Measurements from ENCODE around the gene METTL25.

The METTL25 gene

GRCh38 chr12:82430541-82431145, 72.3 kb downstream of the METTL25 start:
- in situ Hi-C loops (cut with MboI; ENCODE audit: low pct_unique_long_range_greater_than_20kb, low sequenced_read_pairs, unreplicated experiment), result no loop called here
- no peak for DNase-seq (ENCODE audit: low spot score)
- no peak for TF ChIP-seq CTCF (IDR thresholded peaks at IDR 0.05; ENCODE audit: extremely low read depth, insufficient read depth, missing control alignments)

GRCh38 chr12:82434392-82434911, 76.1 kb downstream of the METTL25 start:
- no peak for TF ChIP-seq CTCF (IDR thresholded peaks at IDR 0.05; ENCODE audit: extremely low read depth, insufficient read depth, missing control alignments)
- DNase-seq (ENCODE audit: low spot score), result no peak

GRCh38 chr12:82436354-82436753, 78.0 kb downstream of the METTL25 start:
- DNase-seq (ENCODE audit: low spot score), result no peak
- in situ Hi-C loops (cut with MboI; ENCODE audit: low pct_unique_long_range_greater_than_20kb, low sequenced_read_pairs, unreplicated experiment), result no loop called here
- no peak for TF ChIP-seq CTCF (IDR thresholded peaks at IDR 0.05; ENCODE audit: extremely low read depth, insufficient read depth, missing control alignments)

More at GRCh38 chr12:82434392-82434911, 76.1 kb downstream of the METTL25 start:
- in situ Hi-C loops (cut with MboI; ENCODE audit: low pct_unique_long_range_greater_than_20kb, low sequenced_read_pairs, unreplicated experiment), result no loop called here

GRCh38 chr12:82437744-82438143, 79.4 kb downstream of the METTL25 start:
- no peak for DNase-seq (ENCODE audit: low spot score)
- in situ Hi-C loops (cut with MboI; ENCODE audit: low pct_unique_long_range_greater_than_20kb, low sequenced_read_pairs, unreplicated experiment), result no loop called here
- TF ChIP-seq CTCF (IDR thresholded peaks at IDR 0.05; ENCODE audit: extremely low read depth, insufficient read depth, missing control alignments), result no peak

GRCh38 chr12:82438356-82438755, 80.0 kb downstream of the METTL25 start:
- DNase-seq (ENCODE audit: low spot score), result peak; percentile 3
- in situ Hi-C loops (cut with MboI; ENCODE audit: low pct_unique_long_range_greater_than_20kb, low sequenced_read_pairs, unreplicated experiment), result no loop called here
- TF ChIP-seq CTCF (IDR thresholded peaks at IDR 0.05; ENCODE audit: extremely low read depth, insufficient read depth, missing control alignments), result no peak

GRCh38 chr12:82440885-82441284, 82.6 kb downstream of the METTL25 start:
- in situ Hi-C loops (cut with MboI; ENCODE audit: low pct_unique_long_range_greater_than_20kb, low sequenced_read_pairs, unreplicated experiment), result no loop called here
- no peak for TF ChIP-seq CTCF (IDR thresholded peaks at IDR 0.05; ENCODE audit: extremely low read depth, insufficient read depth, missing control alignments)
- no peak for DNase-seq (ENCODE audit: low spot score)

Measured in GM13977 (cell line).